Thyroid gland (tissue), 4 donors: ENCODE measurements around the gene MTG1. TPM values are rescaled to one million over a fixed set of nuclear protein-coding genes. Genes with fewer than 3 reads are reported as not detected.
A peak's percentile ranks its signal among the peaks of the same experiment; 100 is the strongest.

Source experiments
- DNase-seq, 2 donors: peaks; one replicate each; pipeline ENCODE4 v3.0.0-alpha.2; 2019
- H3K27ac ChIP-seq, 3 donors: fragments of 200-600 bp; sonication (generic); 1 replicate in 2 of 3; 2 replicates in 1 of 3; pipeline ENCODE4 v1.5.1; 2016 to 2019; ENCODE audit warnings: mild to moderate bottlenecking in 1 of 3, moderate library complexity in 1 of 3
- H3K27me3 ChIP-seq: fragments of 200-600 bp; sonication (generic); one replicate; pipeline ENCODE4 v1.5.1; 2019
- H3K36me3 ChIP-seq, 2 donors: fragments of 200-600 bp; sonication (generic); one replicate each; pipeline ENCODE4 v1.5.1; 2016 to 2019
- H3K4me1 ChIP-seq, 2 donors: fragments of 200-600 bp; sonication (generic); one replicate each; pipeline ENCODE4 v1.5.1; 2017 to 2019
- H3K4me3 ChIP-seq, 3 donors: fragments of 200-600 bp; sonication (generic); replicated peaks in 1 of 3; 1 replicate in 2 of 3; 2 replicates in 1 of 3; pipeline ENCODE4 v1.5.1; 2016; ENCODE audit warnings: mild to moderate bottlenecking in 1 of 3
- H3K9me3 ChIP-seq: fragments of 200-600 bp; sonication (generic); one replicate; pipeline ENCODE4 v1.5.1; 2017
- POLR2A ChIP-seq, 2 donors: fragments of 450-650 bp; IDR thresholded peaks; one replicate each; pipeline ENCODE4 v1.6.1; 2017; ENCODE audit warnings: antibody characterized with exemption in 2 of 2, mild to moderate bottlenecking in 2 of 2, moderate library complexity in 1 of 2
- WGBS, 2 donors: methylation state at CpG; one replicate each; pipeline ENCODE4 v1.1.5; 2017; 5-methylcytosine and 5-hydroxymethylcytosine counted together
- intact Hi-C: fragments of 100-400 bp; cut with DNase I; formaldehyde crosslinking; loops from one replicate; pipeline ENCODE4 v1.15.1; 2023
- total RNA-seq, 4 donors: library from RNA; depleted of rRNA; stranded (reverse); fragments of >200 nt; gene quantifications; one replicate each; pipeline ENCODE4 v1.2.3, GENCODE V29; 2016
- TF ChIP-seq, protein P1 (sequence below), 6 experiments: fragments of 200-600 bp in 3 of 6; fragments of 450-650 bp in 3 of 6; sonication (generic) in 3 of 6; IDR thresholded peaks; one replicate each; pipeline ENCODE4 v1.5.1; 2016 to 2019; ENCODE audit warnings: antibody characterized with exemption in 6 of 6, mild to moderate bottlenecking in 2 of 6, inconsistent platforms in 1 of 6, moderate library complexity in 1 of 6

Gene MTG1
- total RNA-seq, 4 donors from 2014 or later: 23.8 to 40.8 (median 35.0) TPM

DNA sequence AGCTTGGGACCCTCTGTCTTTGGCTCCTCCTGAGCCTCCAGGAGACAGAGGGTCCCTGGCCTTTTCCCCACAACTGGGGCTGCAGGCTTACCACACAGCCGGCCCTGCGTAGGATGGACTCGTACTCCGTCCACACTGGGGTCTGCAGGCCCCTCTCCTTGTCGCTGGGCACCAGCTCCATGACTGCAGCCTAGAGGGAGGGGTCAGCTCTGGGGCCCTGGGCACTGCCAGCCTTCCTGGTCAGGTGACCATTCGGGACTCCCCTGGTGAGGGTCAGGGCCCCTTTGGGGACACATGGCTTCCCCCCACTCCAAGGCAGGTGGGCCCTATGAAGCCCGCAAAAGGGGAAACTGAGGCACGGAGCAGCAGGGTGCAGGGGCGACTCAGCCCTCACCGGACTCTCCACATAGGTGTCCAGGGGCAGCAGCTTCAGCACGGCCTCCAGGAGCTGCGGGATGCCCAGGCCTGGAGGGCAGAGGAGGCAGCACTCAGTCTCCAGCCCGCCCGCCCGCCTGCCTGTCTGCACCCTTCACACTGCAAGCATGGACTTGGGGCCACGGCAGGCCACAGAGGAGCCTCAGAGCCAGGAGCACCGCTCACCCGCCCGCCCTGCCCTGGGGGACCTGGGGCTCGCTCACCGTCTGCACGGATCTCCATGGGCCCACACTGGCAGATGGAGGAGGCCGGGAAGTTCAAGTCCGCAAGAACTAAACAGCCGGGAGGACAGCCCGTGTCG is 37.2 kb upstream of the MTG1 start:
- no peak for TF ChIP-seq POLR2A (IDR thresholded peaks at IDR 0.05)
- TF ChIP-seq, protein P1, sequence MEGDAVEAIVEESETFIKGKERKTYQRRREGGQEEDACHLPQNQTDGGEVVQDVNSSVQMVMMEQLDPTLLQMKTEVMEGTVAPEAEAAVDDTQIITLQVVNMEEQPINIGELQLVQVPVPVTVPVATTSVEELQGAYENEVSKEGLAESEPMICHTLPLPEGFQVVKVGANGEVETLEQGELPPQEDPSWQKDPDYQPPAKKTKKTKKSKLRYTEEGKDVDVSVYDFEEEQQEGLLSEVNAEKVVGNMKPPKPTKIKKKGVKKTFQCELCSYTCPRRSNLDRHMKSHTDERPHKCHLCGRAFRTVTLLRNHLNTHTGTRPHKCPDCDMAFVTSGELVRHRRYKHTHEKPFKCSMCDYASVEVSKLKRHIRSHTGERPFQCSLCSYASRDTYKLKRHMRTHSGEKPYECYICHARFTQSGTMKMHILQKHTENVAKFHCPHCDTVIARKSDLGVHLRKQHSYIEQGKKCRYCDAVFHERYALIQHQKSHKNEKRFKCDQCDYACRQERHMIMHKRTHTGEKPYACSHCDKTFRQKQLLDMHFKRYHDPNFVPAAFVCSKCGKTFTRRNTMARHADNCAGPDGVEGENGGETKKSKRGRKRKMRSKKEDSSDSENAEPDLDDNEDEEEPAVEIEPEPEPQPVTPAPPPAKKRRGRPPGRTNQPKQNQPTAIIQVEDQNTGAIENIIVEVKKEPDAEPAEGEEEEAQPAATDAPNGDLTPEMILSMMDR (IDR thresholded peaks at IDR 0.05): no peak
- WGBS, 2 donors: 61 to 69% methylated on average over 8 to 13 of the region's 27 CpGs
- Histone ChIP-seq H3K27ac (no peak overlapping the region), H3K4me3 (peak overlapping the region in 1 of 3 donors; percentile 56), H3K9me3 (no peaks in the 10 kb centered on the region), H3K27me3 (no peaks in the 10 kb centered on the region), H3K4me1 (peaks cover 0 to 15% of the 10 kb centered on the region in 2 donors), H3K36me3 (peaks cover 0 to under 1% of the 10 kb centered on the region in 2 donors)
- intact Hi-C loops: no loop called here
- no peak for DNase-seq

DNA sequence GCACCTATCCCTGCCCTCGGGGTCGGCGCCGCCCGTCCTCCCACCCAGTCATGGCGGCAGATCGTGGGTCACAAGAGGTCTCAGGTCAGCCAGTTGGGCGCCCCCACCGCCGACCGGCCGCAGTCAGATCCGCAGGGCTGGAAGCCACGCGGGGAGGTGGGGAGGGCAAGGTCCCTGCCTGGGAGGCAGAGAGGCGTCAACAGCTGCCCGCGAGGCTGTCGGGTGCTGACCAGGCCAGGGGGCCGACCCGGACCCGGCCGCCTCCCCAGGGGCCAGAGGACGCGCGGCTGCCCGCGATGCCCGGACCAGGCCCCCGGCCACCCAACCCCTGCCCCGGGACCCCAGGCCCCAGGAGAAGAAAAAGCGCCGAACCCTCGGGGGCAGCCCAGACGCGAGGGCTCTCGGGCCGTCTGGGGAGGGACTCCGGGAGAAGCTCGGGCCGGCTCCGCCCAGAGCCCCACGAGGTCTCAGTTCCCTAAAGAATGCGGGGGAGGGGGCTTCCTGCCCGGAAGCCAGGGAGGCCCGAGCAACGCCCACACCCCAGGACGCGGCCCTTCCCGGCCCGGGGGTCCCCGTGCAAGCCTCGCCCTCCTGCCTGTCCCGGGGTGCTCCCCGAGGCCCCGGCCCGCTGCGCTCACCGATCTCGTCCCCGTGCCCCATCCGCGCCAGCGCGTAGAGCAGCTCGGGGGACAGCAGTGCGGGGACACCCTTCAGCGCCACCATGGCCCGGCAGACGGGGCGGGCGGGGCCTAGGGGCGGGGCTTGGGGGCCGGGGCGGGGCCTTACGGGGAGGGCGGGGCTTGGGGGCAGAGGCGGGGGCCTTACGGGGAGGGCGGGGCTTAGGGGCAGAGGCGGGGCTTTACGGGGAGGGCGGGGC is 36.4 kb upstream of the MTG1 start, which contains the start of gene FUOM:
FUOM (minus strand) TSS at position 735 of the 877 bp plus-strand sequence; CDS start at position 723, 12 bp downstream.
- no peaks in the 10 kb centered on the region for H3K27me3 ChIP-seq
- no peaks in the 10 kb centered on the region for H3K9me3 ChIP-seq
- H3K4me1 ChIP-seq: peaks cover 0 to 15% of the 10 kb centered on the region in 2 donors
- H3K4me3 ChIP-seq: peak within 1 kb of the TSS in 2 of 3 donors; percentile 22 to 56
- intact Hi-C loops: no loop called here
- H3K36me3 ChIP-seq: peaks cover 1 to 9% of the 10 kb centered on the region in 2 donors
- peak within 1 kb of the TSS in 1 of 3 donors; percentile 49 for H3K27ac ChIP-seq
- no peak for TF ChIP-seq POLR2A (IDR thresholded peaks at IDR 0.05)
- TF ChIP-seq, protein P1 (IDR thresholded peaks at IDR 0.05): no peak
- WGBS, 2 donors: 3 to 10% methylated on average over 10 to 12 of the region's 83 CpGs
- peak; percentile 20 to 36 for DNase-seq

DNA sequence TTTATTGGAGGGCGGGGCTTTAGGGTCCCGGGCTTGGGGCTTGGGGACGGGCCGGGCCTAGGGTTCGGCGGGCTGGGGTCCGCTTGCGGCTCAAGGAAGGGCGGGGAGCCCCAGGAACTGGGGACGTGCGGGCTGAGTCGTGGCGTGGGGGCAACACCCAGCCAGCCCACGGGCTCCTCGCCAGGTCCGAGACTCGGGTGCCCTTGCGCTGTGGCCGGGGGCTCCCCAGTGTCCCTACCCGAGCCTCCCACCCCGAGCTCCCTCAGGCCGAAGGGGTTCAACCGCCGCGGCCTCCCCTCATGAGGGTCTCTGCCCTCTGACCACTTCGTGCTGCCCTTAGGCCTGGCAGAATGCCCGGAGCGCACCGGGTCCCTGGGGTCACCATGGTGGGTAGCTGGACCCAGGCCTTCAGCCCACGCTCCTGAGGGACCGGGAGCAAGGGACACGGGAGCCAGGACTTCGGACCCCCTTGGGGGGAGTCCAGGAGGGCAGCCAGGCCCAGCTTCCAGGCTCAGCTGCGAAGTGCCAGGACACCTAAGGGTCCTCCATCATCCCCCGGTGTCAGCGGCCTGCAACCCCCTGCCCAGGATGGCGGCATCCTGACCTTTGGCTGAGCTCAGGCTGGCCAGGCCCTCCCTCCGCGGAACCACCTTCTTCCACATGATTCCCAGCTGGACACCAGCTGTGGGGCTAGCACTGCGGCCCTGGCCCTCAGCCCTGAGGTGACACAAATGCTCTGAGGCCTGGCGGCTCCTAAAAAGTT is 35.6 kb upstream of the MTG1 start:
- intact Hi-C loops: no loop called here
- Histone ChIP-seq H3K4me1 (peaks cover 0 to 15% of the 10 kb centered on the region in 2 donors), H3K9me3 (no peaks in the 10 kb centered on the region), H3K27me3 (no peaks in the 10 kb centered on the region), H3K4me3 (no peak overlapping the region), H3K36me3 (peaks cover 7 to 13% of the 10 kb centered on the region in 2 donors), H3K27ac (no peak overlapping the region)
- 99 to 100% methylated on average over 7 to 9 of the region's 41 CpGs for WGBS, 2 donors
- TF ChIP-seq POLR2A (IDR thresholded peaks at IDR 0.05): no peak
- TF ChIP-seq, protein P1 (IDR thresholded peaks at IDR 0.05): no peak
- DNase-seq: no peak

DNA sequence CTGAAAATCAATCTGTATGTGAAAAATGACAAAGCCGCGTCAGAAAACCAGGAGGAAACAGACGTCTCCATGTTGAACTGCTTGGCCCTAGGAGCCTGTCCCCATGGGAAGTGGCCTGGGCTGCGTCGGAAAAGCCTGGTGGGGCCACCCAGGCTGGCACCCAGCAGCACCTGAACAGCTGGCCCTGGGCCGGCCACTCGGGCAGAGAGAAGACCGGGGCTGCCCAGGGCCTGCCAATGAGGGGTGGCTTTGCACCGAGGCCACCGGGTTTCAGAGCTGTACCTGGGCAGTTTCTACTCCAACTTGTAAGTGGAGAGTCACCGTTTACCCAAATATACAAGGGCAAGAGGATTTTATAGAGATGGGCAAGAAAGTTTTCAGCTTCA is 35.0 kb upstream of the MTG1 start:
- H3K27me3 ChIP-seq: no peaks in the 10 kb centered on the region
- intact Hi-C loops: no loop called here
- DNase-seq: no peak
- H3K27ac ChIP-seq: no peak overlapping the region
- no peaks in the 10 kb centered on the region for H3K9me3 ChIP-seq
- TF ChIP-seq, protein P1 (IDR thresholded peaks at IDR 0.05): no peak
- TF ChIP-seq POLR2A (IDR thresholded peaks at IDR 0.05): no peak
- H3K4me1 ChIP-seq: peaks cover 0 to 15% of the 10 kb centered on the region in 2 donors
- WGBS, 2 donors: 91% methylated on average over 10 to 11 of the region's 11 CpGs
- H3K4me3 ChIP-seq: no peak overlapping the region
- H3K36me3 ChIP-seq: peaks cover 7 to 13% of the 10 kb centered on the region in 2 donors
